Mammary epithelial cell (primary cell): ENCODE data around the gene VEZF1.

Source experiments
- EZH2 ChIP-seq: IDR thresholded peaks from 2 replicates; pipeline ENCODE4 v1.6.1; 2012; ENCODE audit warnings: low read length, inconsistent platforms, borderline replicate concordance
- TF ChIP-seq, protein P1 (sequence below), 2 donors: IDR thresholded peaks in 1 of 2; conservative IDR thresholded peaks in 1 of 2; 2 replicates each; pipeline ENCODE4 v1.5.1; 2011 to 2012; ENCODE audit warnings: inconsistent platforms in 2 of 2, low read length in 2 of 2, mild to moderate bottlenecking in 2 of 2, control low read depth in 1 of 2, low read depth in 1 of 2; ENCODE audit not compliant: insufficient read depth in 1 of 2; ENCODE audit errors: extremely low read depth in 1 of 2

DNA sequence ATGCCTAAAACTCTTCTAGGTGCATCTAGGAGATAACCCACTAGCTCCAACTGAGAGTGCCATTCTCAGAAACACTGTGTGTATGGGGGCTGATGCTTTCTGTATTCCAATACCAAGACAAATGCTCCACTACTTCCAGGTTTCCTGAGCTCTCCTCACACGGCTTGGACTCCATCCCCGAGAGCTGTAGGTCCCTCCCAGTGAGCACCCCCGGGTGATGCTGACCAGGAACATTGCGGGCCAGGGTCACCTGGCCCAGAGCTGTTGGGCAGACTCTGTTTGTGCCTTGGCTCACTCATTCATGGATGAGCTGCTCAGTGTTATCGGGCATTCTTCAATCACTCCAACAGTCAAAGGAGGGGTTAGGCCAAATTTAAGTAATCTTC is 39.9 kb downstream of the VEZF1 start:
- TF ChIP-seq, protein P1, sequence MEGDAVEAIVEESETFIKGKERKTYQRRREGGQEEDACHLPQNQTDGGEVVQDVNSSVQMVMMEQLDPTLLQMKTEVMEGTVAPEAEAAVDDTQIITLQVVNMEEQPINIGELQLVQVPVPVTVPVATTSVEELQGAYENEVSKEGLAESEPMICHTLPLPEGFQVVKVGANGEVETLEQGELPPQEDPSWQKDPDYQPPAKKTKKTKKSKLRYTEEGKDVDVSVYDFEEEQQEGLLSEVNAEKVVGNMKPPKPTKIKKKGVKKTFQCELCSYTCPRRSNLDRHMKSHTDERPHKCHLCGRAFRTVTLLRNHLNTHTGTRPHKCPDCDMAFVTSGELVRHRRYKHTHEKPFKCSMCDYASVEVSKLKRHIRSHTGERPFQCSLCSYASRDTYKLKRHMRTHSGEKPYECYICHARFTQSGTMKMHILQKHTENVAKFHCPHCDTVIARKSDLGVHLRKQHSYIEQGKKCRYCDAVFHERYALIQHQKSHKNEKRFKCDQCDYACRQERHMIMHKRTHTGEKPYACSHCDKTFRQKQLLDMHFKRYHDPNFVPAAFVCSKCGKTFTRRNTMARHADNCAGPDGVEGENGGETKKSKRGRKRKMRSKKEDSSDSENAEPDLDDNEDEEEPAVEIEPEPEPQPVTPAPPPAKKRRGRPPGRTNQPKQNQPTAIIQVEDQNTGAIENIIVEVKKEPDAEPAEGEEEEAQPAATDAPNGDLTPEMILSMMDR (conservative IDR thresholded peaks at IDR 0.05 in 1 of 2, IDR thresholded peaks at IDR 0.05 in 1 of 2; ENCODE audit: extremely low read depth in 1 of 2, insufficient read depth in 1 of 2, low read depth in 1 of 2, low read length in 2 of 2), result no peak
- no peak for TF ChIP-seq EZH2
